Glutamatergic neuron (in vitro differentiated cells): ENCODE data around the gene MACROD2. TPM values are rescaled to one million over a fixed set of nuclear protein-coding genes. Genes with fewer than 3 reads are reported as not detected.
A peak's percentile ranks its signal among the peaks of the same experiment; 100 is the strongest.

Experiments
- DNase-seq: peaks from one replicate; pipeline ENCODE4 v3.0.0; 2022
- H3K27ac Mint-ChIP-seq: one replicate; pipeline ENCODE4 v1.8.0; 2020; ENCODE audit warnings: mild to moderate bottlenecking, mixed read lengths, inconsistent platforms; ENCODE audit not compliant: unreplicated experiment
- H3K27me3 Mint-ChIP-seq: one replicate; pipeline ENCODE4 v1.8.0; 2020; ENCODE audit warnings: mild to moderate bottlenecking, moderate library complexity, mixed read lengths, inconsistent platforms; ENCODE audit not compliant: unreplicated experiment
- H3K36me3 Mint-ChIP-seq: one replicate; pipeline ENCODE4 v1.8.0; 2020; ENCODE audit warnings: mild to moderate bottlenecking, mixed read lengths, inconsistent platforms; ENCODE audit not compliant: unreplicated experiment
- H3K4me1 Mint-ChIP-seq: one replicate; pipeline ENCODE4 v1.8.0; 2020; ENCODE audit warnings: mild to moderate bottlenecking, low read depth, mixed read lengths, inconsistent platforms; ENCODE audit not compliant: unreplicated experiment
- H3K4me3 Mint-ChIP-seq: one replicate; pipeline ENCODE4 v1.8.0; 2020; ENCODE audit warnings: mild to moderate bottlenecking, mixed read lengths, inconsistent platforms; ENCODE audit not compliant: unreplicated experiment
- H3K9me3 Mint-ChIP-seq: one replicate; pipeline ENCODE4 v1.8.0; 2020; ENCODE audit warnings: mild to moderate bottlenecking, moderate library complexity, mixed read lengths, inconsistent platforms; ENCODE audit not compliant: unreplicated experiment
- total RNA-seq: library from RNA; stranded (reverse); fragmentation: NEBNext Ultra II Directional; extraction: Animal tissue kit (Norgen Biotek cat#: 25700); gene quantifications from one replicate; pipeline ENCODE4 v1.2.1, GENCODE V29; 2021; ENCODE audit not compliant: unreplicated experiment
- TF ChIP-seq, protein P1 (sequence below): fragments of 200-600 bp; sonication (generic); IDR thresholded peaks from one replicate; pipeline ENCODE4 v1.5.0; 2021; ENCODE audit not compliant: partially characterized antibody, unreplicated experiment

Gene MACROD2
- total RNA-seq, 1 donor from 2014 or later, result 8.7 TPM

DNA sequence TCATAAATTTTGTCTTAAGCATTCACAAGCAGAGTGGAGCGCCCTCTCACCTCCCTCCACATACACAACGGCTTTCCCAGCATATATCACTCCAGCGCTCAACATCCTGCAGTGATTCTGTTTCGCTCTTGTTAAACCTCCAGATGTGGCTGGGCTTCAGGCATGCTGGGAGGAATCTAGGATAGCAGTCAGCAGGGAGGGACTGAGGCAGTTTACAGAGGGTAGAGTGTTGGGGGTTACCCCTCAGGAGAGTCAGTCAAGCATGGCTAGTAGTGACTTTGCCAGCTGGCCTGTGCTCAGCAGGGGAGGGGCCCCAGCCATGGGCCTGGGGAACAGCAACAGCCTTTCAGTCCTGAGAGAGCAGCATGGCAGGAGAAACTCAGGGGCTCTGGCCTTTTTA is 503.5 kb downstream of the MACROD2 start:
- peak; percentile 24 for DNase-seq
- peak overlapping the region; percentile 15 for H3K27ac Mint-ChIP-seq
- TF ChIP-seq, protein P1, sequence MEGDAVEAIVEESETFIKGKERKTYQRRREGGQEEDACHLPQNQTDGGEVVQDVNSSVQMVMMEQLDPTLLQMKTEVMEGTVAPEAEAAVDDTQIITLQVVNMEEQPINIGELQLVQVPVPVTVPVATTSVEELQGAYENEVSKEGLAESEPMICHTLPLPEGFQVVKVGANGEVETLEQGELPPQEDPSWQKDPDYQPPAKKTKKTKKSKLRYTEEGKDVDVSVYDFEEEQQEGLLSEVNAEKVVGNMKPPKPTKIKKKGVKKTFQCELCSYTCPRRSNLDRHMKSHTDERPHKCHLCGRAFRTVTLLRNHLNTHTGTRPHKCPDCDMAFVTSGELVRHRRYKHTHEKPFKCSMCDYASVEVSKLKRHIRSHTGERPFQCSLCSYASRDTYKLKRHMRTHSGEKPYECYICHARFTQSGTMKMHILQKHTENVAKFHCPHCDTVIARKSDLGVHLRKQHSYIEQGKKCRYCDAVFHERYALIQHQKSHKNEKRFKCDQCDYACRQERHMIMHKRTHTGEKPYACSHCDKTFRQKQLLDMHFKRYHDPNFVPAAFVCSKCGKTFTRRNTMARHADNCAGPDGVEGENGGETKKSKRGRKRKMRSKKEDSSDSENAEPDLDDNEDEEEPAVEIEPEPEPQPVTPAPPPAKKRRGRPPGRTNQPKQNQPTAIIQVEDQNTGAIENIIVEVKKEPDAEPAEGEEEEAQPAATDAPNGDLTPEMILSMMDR, result no peak
- H3K36me3 Mint-ChIP-seq, result no peaks in the 10 kb centered on the region
- H3K4me1 Mint-ChIP-seq, result peaks cover 15% of the 10 kb centered on the region
- H3K9me3 Mint-ChIP-seq, result peaks cover 2% of the 10 kb centered on the region
- no peaks in the 10 kb centered on the region for H3K27me3 Mint-ChIP-seq
- H3K4me3 Mint-ChIP-seq, result no peak overlapping the region

DNA sequence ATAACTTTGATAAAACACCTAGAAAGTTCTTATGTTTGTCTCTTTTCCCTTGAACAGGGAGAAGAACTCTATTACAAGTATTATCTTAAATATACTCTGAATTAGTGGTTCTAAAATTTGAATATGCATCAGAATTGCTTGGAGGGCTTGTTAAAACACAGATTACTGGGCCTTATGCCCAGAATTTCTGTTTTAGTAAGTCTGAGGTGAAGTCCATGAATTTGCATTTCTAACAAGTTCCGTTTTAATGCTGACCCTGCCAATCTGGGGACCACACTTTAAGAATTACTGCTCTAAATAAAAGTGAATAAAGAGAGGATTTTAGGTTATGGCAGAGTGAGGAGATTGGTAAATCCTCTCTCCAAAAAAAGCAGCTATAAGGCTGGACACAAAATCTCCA is 510.2 kb downstream of the MACROD2 start:
- H3K36me3 Mint-ChIP-seq, result no peaks in the 10 kb centered on the region
- H3K27ac Mint-ChIP-seq, result no peak overlapping the region
- H3K9me3 Mint-ChIP-seq, result no peaks in the 10 kb centered on the region
- no peaks in the 10 kb centered on the region for H3K27me3 Mint-ChIP-seq
- TF ChIP-seq, protein P1, result no peak
- no peaks in the 10 kb centered on the region for H3K4me1 Mint-ChIP-seq
- DNase-seq, result no peak
- H3K4me3 Mint-ChIP-seq, result no peak overlapping the region

DNA sequence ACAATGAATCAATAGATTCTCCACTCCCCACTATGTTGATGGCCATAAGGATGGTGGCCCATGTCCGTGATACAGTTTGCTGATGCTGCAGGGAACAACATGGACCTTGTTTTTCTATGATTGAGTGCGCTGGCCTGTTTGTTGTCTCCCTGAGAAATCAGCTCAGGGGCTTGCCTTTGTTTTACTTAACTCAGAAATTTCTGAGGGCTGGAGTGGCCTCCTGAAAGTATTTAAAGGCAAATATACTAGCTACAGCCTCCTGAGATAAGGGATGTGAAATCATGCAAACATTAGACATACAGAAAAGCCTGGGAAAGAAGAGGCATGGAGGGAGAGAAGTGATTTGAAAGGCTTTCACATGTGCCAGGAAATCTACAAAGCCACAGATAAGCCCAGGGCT is 512.4 kb downstream of the MACROD2 start:
- DNase-seq, result no peak
- H3K4me1 Mint-ChIP-seq, result no peaks in the 10 kb centered on the region
- H3K36me3 Mint-ChIP-seq, result no peaks in the 10 kb centered on the region
- H3K4me3 Mint-ChIP-seq, result no peak overlapping the region
- no peak overlapping the region for H3K27ac Mint-ChIP-seq
- TF ChIP-seq, protein P1, result no peak
- H3K9me3 Mint-ChIP-seq, result no peaks in the 10 kb centered on the region
- no peaks in the 10 kb centered on the region for H3K27me3 Mint-ChIP-seq

DNA sequence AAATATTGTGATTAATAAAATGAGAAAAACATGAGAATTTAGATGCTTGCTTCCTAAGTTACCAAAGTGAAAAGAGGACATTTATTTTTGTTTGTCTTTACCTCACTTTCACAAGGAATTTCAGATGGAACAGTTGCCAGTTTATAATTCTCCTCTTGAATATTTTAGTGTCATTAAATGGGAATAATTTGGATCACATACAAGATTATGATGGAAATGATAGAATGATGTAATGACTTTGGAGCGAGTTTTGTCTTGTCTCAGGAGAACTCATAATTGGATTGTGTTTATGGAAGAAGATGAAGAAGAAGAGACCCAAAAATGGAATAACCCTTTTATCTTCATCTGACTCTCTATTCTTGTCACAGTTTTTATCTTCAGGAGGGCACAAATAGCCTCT is 515.0 kb downstream of the MACROD2 start:
- no peaks in the 10 kb centered on the region for H3K9me3 Mint-ChIP-seq
- no peak for DNase-seq
- TF ChIP-seq, protein P1, result no peak
- H3K27me3 Mint-ChIP-seq, result no peaks in the 10 kb centered on the region
- no peak overlapping the region for H3K27ac Mint-ChIP-seq
- H3K36me3 Mint-ChIP-seq, result no peaks in the 10 kb centered on the region
- no peak overlapping the region for H3K4me3 Mint-ChIP-seq
- no peaks in the 10 kb centered on the region for H3K4me1 Mint-ChIP-seq

DNA sequence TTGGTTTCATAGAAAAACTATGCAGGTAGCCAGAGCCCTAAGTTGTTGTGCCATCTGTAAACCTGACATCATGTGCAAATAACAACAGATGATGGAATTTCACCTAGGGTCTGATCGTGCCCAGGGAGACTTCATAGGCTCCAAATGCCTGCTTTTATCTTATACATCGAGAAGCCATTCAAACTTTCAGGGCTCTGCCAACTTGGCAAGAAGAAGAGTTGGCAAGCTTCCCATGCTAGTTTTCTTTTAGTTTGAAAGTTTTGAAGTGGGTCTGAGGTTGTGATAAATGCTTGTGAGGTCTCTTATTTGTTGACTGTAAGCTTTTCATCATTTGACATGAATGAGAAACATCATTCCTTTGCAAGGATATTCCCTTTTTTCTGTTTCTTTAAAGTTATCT is 517.5 kb downstream of the MACROD2 start:
- no peaks in the 10 kb centered on the region for H3K36me3 Mint-ChIP-seq
- H3K4me1 Mint-ChIP-seq, result no peaks in the 10 kb centered on the region
- H3K9me3 Mint-ChIP-seq, result no peaks in the 10 kb centered on the region
- H3K27me3 Mint-ChIP-seq, result no peaks in the 10 kb centered on the region
- DNase-seq, result no peak
- H3K27ac Mint-ChIP-seq, result no peak overlapping the region
- TF ChIP-seq, protein P1, result no peak
- no peak overlapping the region for H3K4me3 Mint-ChIP-seq
